Measurements from ENCODE around the gene CLPSL2.

DNA sequence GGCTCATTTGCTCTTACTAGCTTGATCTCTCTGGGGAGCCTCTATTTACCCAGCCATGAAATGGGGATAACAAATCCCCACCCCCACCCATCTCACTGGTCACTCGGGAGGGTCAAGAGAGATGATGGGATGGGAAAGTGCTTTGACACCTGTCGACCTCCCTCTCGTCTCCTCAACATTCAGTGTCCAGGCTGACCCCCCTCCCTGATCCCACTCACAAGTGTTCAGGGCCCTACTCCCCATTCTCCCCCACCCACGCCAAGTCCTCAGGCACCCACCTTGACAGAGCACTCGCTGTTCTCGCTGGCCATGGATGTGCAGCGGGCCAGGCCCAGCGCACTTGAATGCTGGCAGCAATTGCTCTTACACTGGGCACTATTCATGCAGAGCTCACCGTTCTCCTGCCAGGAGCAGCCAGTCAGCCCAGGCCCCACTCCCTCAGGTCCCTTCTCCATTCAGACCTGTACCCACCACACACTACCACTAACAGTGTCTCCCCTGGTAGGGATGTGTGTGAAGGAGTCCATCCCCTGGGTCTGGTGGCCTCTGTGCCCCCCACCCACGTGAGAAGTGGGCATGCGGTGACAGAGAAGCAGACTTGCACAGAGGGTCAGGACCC, 19.2 kb downstream of the CLPSL2 start:
- no peak for TF ChIP-seq POLR2A (IDR thresholded peaks at IDR 0.05)
- TF ChIP-seq, protein P1, sequence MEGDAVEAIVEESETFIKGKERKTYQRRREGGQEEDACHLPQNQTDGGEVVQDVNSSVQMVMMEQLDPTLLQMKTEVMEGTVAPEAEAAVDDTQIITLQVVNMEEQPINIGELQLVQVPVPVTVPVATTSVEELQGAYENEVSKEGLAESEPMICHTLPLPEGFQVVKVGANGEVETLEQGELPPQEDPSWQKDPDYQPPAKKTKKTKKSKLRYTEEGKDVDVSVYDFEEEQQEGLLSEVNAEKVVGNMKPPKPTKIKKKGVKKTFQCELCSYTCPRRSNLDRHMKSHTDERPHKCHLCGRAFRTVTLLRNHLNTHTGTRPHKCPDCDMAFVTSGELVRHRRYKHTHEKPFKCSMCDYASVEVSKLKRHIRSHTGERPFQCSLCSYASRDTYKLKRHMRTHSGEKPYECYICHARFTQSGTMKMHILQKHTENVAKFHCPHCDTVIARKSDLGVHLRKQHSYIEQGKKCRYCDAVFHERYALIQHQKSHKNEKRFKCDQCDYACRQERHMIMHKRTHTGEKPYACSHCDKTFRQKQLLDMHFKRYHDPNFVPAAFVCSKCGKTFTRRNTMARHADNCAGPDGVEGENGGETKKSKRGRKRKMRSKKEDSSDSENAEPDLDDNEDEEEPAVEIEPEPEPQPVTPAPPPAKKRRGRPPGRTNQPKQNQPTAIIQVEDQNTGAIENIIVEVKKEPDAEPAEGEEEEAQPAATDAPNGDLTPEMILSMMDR (IDR thresholded peaks at IDR 0.05): no peak

Measured in adrenal gland (tissue), 5 donors.